Stimulated activated naive CD8-positive, alpha-beta T cell treated with anti-CD3 and anti-CD28 coated beads, Interleukin-15, Interleukin-2, amounts not matched to agents 100 ng/mL and 50 ng/mL, for 24 hours (primary cell): ENCODE results near the gene YJEFN3.

Source experiments
- H3K27ac Mint-ChIP-seq: one replicate; pipeline ENCODE4 v1.8.0; 2021; ENCODE audit warnings: mild to moderate bottlenecking, mixed read lengths
- H3K27me3 Mint-ChIP-seq: one replicate; pipeline ENCODE4 v1.8.0; 2021; ENCODE audit warnings: mixed read lengths
- H3K36me3 Mint-ChIP-seq: one replicate; pipeline ENCODE4 v1.8.0; 2021; ENCODE audit warnings: low read depth, mixed read lengths
- H3K4me1 Mint-ChIP-seq: one replicate; pipeline ENCODE4 v1.8.0; 2021; ENCODE audit warnings: low read depth, mixed read lengths
- H3K4me3 Mint-ChIP-seq: one replicate; pipeline ENCODE4 v1.8.0; 2021; ENCODE audit warnings: mild to moderate bottlenecking, mixed read lengths
- H3K9me3 Mint-ChIP-seq: one replicate; pipeline ENCODE4 v1.8.0; 2021; ENCODE audit warnings: mixed read lengths

Gene YJEFN3

DNA sequence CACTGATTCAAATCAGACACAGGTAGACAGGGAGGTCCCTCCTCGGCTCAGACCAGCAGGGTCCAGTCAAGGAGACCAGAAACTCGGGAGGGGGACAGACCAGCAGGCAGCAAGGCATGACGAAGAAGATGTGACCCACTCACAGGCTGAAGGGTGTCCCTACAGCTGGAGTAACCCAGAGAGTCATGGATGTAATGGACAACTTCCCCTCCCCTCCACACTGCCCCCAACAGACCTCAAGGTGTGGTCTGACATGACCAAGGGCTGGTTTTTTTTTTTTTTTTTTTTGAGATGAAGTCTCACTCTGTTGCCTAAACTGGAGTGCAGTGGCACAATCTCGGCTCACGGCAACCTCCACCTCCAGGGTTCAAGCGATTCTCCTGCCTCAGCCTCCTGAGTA, 55.6 kb downstream of the YJEFN3 start:
- Mint-ChIP-seq H3K9me3 (no peaks in the 10 kb centered on the region), H3K36me3 (peaks cover 7% of the 10 kb centered on the region), H3K4me3 (no peak overlapping the region), H3K4me1 (peaks cover 14% of the 10 kb centered on the region), H3K27ac (no peak overlapping the region), H3K27me3 (no peaks in the 10 kb centered on the region)
